GM12872 (cell line): ENCODE data around the gene CNTN2.

Source experiments
- CTCF ChIP-seq: IDR thresholded peaks from 3 replicates; pipeline ENCODE4 v1.5.1; 2011; ENCODE audit warnings: low read depth, mild to moderate bottlenecking, low read length, moderate library complexity; ENCODE audit not compliant: insufficient read depth

Gene CNTN2, protein sequence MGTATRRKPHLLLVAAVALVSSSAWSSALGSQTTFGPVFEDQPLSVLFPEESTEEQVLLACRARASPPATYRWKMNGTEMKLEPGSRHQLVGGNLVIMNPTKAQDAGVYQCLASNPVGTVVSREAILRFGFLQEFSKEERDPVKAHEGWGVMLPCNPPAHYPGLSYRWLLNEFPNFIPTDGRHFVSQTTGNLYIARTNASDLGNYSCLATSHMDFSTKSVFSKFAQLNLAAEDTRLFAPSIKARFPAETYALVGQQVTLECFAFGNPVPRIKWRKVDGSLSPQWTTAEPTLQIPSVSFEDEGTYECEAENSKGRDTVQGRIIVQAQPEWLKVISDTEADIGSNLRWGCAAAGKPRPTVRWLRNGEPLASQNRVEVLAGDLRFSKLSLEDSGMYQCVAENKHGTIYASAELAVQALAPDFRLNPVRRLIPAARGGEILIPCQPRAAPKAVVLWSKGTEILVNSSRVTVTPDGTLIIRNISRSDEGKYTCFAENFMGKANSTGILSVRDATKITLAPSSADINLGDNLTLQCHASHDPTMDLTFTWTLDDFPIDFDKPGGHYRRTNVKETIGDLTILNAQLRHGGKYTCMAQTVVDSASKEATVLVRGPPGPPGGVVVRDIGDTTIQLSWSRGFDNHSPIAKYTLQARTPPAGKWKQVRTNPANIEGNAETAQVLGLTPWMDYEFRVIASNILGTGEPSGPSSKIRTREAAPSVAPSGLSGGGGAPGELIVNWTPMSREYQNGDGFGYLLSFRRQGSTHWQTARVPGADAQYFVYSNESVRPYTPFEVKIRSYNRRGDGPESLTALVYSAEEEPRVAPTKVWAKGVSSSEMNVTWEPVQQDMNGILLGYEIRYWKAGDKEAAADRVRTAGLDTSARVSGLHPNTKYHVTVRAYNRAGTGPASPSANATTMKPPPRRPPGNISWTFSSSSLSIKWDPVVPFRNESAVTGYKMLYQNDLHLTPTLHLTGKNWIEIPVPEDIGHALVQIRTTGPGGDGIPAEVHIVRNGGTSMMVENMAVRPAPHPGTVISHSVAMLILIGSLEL

DNA sequence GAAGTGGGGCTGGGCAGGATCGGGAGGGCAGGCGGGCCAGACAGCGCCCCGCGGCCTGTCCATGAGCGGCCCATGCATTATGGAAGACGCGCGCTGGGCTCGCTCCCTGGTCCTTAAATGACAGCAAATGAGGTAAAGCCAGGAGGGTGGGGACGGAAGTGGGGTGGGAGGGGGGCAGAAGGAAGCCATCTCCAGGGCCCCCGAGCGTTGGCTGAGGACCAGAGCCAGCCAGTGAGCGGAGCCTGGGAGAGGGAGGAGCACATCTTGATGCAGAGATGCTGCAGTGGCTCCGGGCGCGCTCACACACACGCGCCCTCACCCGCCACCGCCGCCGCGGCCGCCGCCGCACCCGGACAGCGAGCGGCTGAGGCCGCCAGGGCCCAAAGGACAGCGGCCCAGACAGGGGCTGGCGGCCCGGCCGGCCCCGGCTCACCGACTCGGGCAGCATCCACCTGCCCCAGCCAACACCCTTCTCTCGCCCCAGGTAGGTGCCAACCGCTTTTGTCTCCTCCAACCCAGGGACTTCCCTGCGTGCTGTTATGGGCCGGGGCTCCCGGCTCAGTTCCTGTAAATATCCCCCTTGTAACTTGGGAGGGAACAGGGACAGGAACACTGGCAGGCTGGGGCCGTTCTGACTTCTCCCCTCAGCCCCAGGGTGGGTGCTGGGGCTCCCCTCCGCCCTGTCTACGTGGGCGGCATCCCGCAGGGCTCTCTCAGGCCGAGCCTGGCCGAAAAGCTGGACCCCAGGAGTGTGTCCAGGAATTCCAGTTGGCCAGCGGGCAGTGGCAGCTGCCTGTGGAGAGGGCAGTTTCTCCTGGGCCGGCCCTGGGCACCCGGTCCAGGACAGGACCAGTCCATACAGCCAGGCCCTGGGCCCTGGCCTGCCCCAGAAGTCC lies at the start of gene CNTN2:
Gene CNTN2 (plus strand): TSS at position 302 of the 896 bp plus-strand sequence. CDS start 9,974 bp downstream, outside the sequence.
- TF ChIP-seq CTCF: no peak

- TF ChIP-seq CTCF: no peak
These were observed 48.7 kb upstream of the CNTN2 start for GRCh38 chr1:204994086-204994862.

- TF ChIP-seq CTCF: no peak
These were observed 46.0 kb upstream of the CNTN2 start for GRCh38 chr1:204996981-204997380.

GRCh38 chr1:204997591-204998355 lies 45.2 kb upstream of the CNTN2 start:
- TF ChIP-seq CTCF: no peak

DNA sequence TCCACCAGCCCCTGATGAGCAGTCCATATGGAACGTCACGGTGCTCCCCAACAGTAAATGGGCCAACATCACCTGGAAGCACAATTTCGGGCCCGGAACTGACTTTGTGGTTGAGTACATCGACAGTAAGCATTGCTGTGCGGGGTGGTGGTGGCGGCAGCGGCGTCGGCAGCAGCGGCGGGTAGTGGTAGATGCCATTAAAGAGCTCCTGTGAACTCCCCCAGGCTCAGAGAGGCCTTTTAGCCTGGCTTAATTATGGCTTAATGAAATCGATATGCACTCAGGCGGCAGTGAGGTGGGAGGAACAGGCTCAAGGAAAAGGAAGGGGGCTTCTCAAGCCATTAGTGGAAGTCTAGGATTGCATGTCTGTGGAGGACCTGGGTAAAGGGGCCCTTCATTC lies 41.9 kb upstream of the CNTN2 start:
- no peak for TF ChIP-seq CTCF

- no peak for TF ChIP-seq CTCF
These were observed 40.3 kb upstream of the CNTN2 start for GRCh38 chr1:205002705-205003104.
